HEK293 (cell line): ENCODE results near the gene SAE1.

ENCODE experiments used
- BCL11B ChIP-seq: fragments of 450-650 bp; formaldehyde crosslinking; IDR thresholded peaks from 2 replicates; pipeline ENCODE4 v1.5.1; 2016; ENCODE audit warnings: low read depth, missing biosample characterization, missing genetic modification characterization
- CTCF ChIP-seq: fragments of 450-650 bp; formaldehyde crosslinking; IDR thresholded peaks from 2 replicates; pipeline ENCODE4 v1.5.1; 2016; ENCODE audit warnings: missing biosample characterization, missing genetic modification characterization
- IKZF3 ChIP-seq: fragments of 450-650 bp; IDR thresholded peaks from 2 replicates; pipeline ENCODE4 v1.5.0; 2018; ENCODE audit warnings: missing biosample characterization, mild to moderate bottlenecking, missing genetic modification characterization, moderate library complexity
- KLF1 ChIP-seq: fragments of 450-650 bp; formaldehyde crosslinking; IDR thresholded peaks from 2 replicates; pipeline ENCODE4 v1.5.1; 2016; ENCODE audit warnings: missing biosample characterization, missing genetic modification characterization
- OVOL3 ChIP-seq: fragments of 450-650 bp; formaldehyde crosslinking; IDR thresholded peaks from 2 replicates; pipeline ENCODE4 v1.5.1; 2016; ENCODE audit warnings: missing biosample characterization, missing genetic modification characterization
- PRDM2 ChIP-seq: fragments of 450-650 bp; formaldehyde crosslinking; IDR thresholded peaks from 2 replicates; pipeline ENCODE4 v1.5.1; 2016; ENCODE audit warnings: missing biosample characterization, missing genetic modification characterization, borderline replicate concordance
- SCRT1 ChIP-seq: fragments of 450-650 bp; formaldehyde crosslinking; IDR thresholded peaks from 2 replicates; pipeline ENCODE4 v1.5.1; 2016; ENCODE audit warnings: missing biosample characterization, missing genetic modification characterization, borderline replicate concordance
- SP2 ChIP-seq: fragments of 450-650 bp; formaldehyde crosslinking; IDR thresholded peaks from 2 replicates; pipeline ENCODE4 v1.5.1; 2016; ENCODE audit warnings: missing biosample characterization, missing genetic modification characterization
- ZBTB26 ChIP-seq: fragments of 450-650 bp; formaldehyde crosslinking; optimal IDR thresholded peaks from 2 replicates; pipeline ENCODE3; 2016; ENCODE audit warnings: missing biosample characterization, mild to moderate bottlenecking, missing genetic modification characterization
- ZNF112 ChIP-seq: fragments of 450-650 bp; formaldehyde crosslinking; IDR thresholded peaks from 2 replicates; pipeline ENCODE4 v1.5.0; 2017; ENCODE audit warnings: missing biosample characterization, missing genetic modification characterization
- ZNF148 ChIP-seq: fragments of 450-650 bp; formaldehyde crosslinking; IDR thresholded peaks from 2 replicates; pipeline ENCODE4 v1.5.0; 2017; ENCODE audit warnings: missing biosample characterization, missing genetic modification characterization, borderline replicate concordance
- ZNF202 ChIP-seq: fragments of 450-650 bp; formaldehyde crosslinking; IDR thresholded peaks from 2 replicates; pipeline ENCODE4 v1.5.1; 2016; ENCODE audit warnings: missing biosample characterization, missing genetic modification characterization, borderline replicate concordance
- ZNF211 ChIP-seq: fragments of 450-650 bp; formaldehyde crosslinking; IDR thresholded peaks from 2 replicates; pipeline ENCODE4 v1.5.1; 2016; ENCODE audit warnings: low read depth, missing biosample characterization, missing genetic modification characterization
- ZNF221 ChIP-seq: fragments of 450-650 bp; formaldehyde crosslinking; IDR thresholded peaks from 2 replicates; pipeline ENCODE4 v1.5.1; 2017; ENCODE audit warnings: missing biosample characterization, missing genetic modification characterization, borderline replicate concordance
- ZNF24 ChIP-seq: fragments of 450-650 bp; formaldehyde crosslinking; IDR thresholded peaks from 2 replicates; pipeline ENCODE4 v1.5.1; 2016; ENCODE audit warnings: missing biosample characterization, missing genetic modification characterization
- ZNF266 ChIP-seq: fragments of 450-650 bp; formaldehyde crosslinking; IDR thresholded peaks from 2 replicates; pipeline ENCODE4 v1.5.1; 2016; ENCODE audit warnings: missing biosample characterization, missing genetic modification characterization, low read depth
- ZNF366 ChIP-seq: fragments of 450-650 bp; formaldehyde crosslinking; conservative IDR thresholded peaks from 2 replicates; pipeline ENCODE4 v1.5.1; 2016; ENCODE audit warnings: missing biosample characterization, missing genetic modification characterization
- ZNF433 ChIP-seq: fragments of 450-650 bp; formaldehyde crosslinking; IDR thresholded peaks from 2 replicates; pipeline ENCODE4 v1.5.1; 2016; ENCODE audit warnings: missing biosample characterization, missing genetic modification characterization, low read depth
- ZNF521 ChIP-seq: fragments of 450-650 bp; formaldehyde crosslinking; IDR thresholded peaks from 2 replicates; pipeline ENCODE4 v1.5.1; 2017; ENCODE audit warnings: missing biosample characterization, mild to moderate bottlenecking, missing genetic modification characterization
- ZNF548 ChIP-seq: fragments of 450-650 bp; formaldehyde crosslinking; IDR thresholded peaks from 2 replicates; pipeline ENCODE4 v1.5.1; 2016; ENCODE audit warnings: missing biosample characterization, missing genetic modification characterization
- ZNF623 ChIP-seq: fragments of 450-650 bp; formaldehyde crosslinking; IDR thresholded peaks from 2 replicates; pipeline ENCODE4 v1.5.1; 2016; ENCODE audit warnings: missing biosample characterization, missing genetic modification characterization
- ZNF626 ChIP-seq: fragments of 450-650 bp; sonication (Bioruptor Pico); formaldehyde crosslinking; IDR thresholded peaks from 2 replicates; pipeline ENCODE4 v1.5.1; 2018; ENCODE audit warnings: missing biosample characterization, missing genetic modification characterization, inconsistent platforms
- ZNF654 ChIP-seq: fragments of 450-650 bp; formaldehyde crosslinking; IDR thresholded peaks from 2 replicates; pipeline ENCODE4 v1.5.1; 2016; ENCODE audit warnings: low read depth, missing biosample characterization, missing genetic modification characterization
- ZNF677 ChIP-seq: fragments of 450-650 bp; IDR thresholded peaks from 2 replicates; pipeline ENCODE4 v1.5.0; 2018; ENCODE audit warnings: missing biosample characterization, mild to moderate bottlenecking, missing genetic modification characterization, moderate library complexity
- ZSCAN4 ChIP-seq: fragments of 450-650 bp; formaldehyde crosslinking; IDR thresholded peaks from 2 replicates; pipeline ENCODE4 v1.5.1; 2017; ENCODE audit warnings: missing biosample characterization, missing genetic modification characterization
- ZXDB ChIP-seq: fragments of 450-650 bp; formaldehyde crosslinking; IDR thresholded peaks from 2 replicates; pipeline ENCODE4 v1.5.1; 2016; ENCODE audit warnings: missing biosample characterization, missing genetic modification characterization

SAE1 gene

GRCh38 chr19:47232422-47233211 lies 102.0 kb downstream of the SAE1 start (continued):
- no peak; the same call in 1 of the 2 replicates for TF ChIP-seq ZNF548 (tag by site-specific recombination)
- TF ChIP-seq ZNF112 (tag by site-specific recombination): no peak
- no peak for TF ChIP-seq ZNF202 (tag by site-specific recombination)
- peak; percentile 11; the same call in 1 of the 2 replicates for TF ChIP-seq IKZF3 (tag by site-specific recombination)
- TF ChIP-seq ZNF211: no peak
- no peak for TF ChIP-seq ZXDB (tag by site-specific recombination)
- TF ChIP-seq ZNF623 (tag by site-specific recombination): no peak
- no peak for TF ChIP-seq ZNF677 (tag by site-specific recombination)
- peak; percentile 27; the same call in 1 of the 2 replicates for TF ChIP-seq ZNF24 (tag by site-specific recombination)
- no peak for TF ChIP-seq BCL11B (tag by site-specific recombination)
- TF ChIP-seq ZBTB26: no peak
- TF ChIP-seq ZNF266 (tag by site-specific recombination): no peak
- no peak for TF ChIP-seq ZNF148
- TF ChIP-seq ZNF626: no peak
- no peak for TF ChIP-seq ZNF521 (tag by site-specific recombination)
- TF ChIP-seq ZNF654 (tag by site-specific recombination): no peak
- no peak for TF ChIP-seq ZSCAN4
- TF ChIP-seq OVOL3 (tag by site-specific recombination): no peak
- TF ChIP-seq ZNF433 (tag by site-specific recombination): no peak
- peak; percentile 34 for TF ChIP-seq SP2 (tag by site-specific recombination)
- no peak for TF ChIP-seq ZNF221 (tag by site-specific recombination)
- no peak for TF ChIP-seq CTCF (tag by site-specific recombination)
- TF ChIP-seq KLF1 (tag by site-specific recombination): no peak
- peak; percentile 87 for TF ChIP-seq ZNF366 (tag by site-specific recombination)
- no peak for TF ChIP-seq PRDM2 (tag by site-specific recombination)
- no peak for TF ChIP-seq SCRT1 (tag by site-specific recombination)
